ENCODE measurements around the gene IZUMO4.

IZUMO4 gene

DNA sequence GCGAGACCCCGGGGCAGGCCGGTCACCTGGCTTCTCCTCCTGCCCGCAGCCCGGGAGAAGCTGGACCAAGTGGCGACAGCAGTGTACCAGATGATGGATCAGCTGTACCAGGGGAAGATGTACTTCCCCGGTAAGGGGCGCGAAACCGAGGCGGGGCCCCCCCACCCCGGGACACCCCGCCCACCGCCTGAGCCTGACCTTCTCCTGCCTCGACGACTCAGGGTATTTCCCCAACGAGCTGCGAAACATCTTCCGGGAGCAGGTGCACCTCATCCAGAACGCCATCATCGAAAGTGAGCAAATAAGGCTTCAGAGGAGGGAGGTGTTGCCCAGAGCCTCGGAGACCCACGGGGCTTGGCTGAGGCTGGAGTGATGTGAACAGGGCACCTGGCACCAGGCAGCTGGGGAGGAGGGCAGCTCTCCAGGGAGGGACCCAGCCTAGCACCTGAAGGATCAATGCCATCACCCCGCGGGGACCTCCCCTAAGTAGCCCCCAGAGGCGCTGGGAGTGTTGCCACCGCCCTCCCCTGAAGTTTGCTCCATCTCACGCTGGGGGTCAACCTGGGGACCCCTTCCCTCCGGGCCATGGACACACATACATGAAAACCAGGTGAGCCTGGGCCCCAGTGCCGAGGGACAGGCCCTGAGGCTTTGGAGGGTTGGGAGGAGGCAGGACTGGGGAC is 629 bp downstream of the IZUMO4 start:
- no peak for DNase-seq (ENCODE audit: low read depth)
- peak overlapping the region; percentile 56 for H3K4me3 ChIP-seq (ENCODE audit: low read depth, low read length)
- TF ChIP-seq, protein P1, sequence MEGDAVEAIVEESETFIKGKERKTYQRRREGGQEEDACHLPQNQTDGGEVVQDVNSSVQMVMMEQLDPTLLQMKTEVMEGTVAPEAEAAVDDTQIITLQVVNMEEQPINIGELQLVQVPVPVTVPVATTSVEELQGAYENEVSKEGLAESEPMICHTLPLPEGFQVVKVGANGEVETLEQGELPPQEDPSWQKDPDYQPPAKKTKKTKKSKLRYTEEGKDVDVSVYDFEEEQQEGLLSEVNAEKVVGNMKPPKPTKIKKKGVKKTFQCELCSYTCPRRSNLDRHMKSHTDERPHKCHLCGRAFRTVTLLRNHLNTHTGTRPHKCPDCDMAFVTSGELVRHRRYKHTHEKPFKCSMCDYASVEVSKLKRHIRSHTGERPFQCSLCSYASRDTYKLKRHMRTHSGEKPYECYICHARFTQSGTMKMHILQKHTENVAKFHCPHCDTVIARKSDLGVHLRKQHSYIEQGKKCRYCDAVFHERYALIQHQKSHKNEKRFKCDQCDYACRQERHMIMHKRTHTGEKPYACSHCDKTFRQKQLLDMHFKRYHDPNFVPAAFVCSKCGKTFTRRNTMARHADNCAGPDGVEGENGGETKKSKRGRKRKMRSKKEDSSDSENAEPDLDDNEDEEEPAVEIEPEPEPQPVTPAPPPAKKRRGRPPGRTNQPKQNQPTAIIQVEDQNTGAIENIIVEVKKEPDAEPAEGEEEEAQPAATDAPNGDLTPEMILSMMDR (conservative IDR thresholded peaks at IDR 0.05; ENCODE audit: low read depth, low read length), result no peak

DNA sequence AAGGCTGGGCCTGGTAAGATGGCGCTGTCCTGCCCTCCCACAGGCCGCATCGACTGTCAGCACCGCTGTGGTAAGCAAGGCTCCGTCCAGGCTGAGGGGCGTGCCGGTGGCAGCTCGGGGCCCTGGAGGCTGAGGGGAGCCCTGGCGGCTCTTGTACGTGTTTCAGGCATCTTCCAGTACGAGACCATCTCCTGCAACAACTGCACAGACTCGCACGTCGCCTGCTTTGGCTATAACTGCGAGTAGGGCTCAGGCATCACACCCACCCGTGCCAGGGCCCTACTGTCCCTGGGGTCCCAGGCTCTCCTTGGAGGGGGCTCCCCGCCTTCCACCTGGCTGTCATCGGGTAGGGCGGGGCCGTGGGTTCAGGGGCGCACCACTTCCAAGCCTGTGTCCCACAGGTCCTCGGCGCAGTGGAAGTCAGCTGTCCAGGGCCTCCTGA is 1.2 kb downstream of the IZUMO4 start:
- H3K4me3 ChIP-seq (ENCODE audit: low read depth, low read length), result no peak overlapping the region
- DNase-seq (ENCODE audit: low read depth), result no peak
- TF ChIP-seq, protein P1 (conservative IDR thresholded peaks at IDR 0.05; ENCODE audit: low read depth, low read length), result no peak

DNA sequence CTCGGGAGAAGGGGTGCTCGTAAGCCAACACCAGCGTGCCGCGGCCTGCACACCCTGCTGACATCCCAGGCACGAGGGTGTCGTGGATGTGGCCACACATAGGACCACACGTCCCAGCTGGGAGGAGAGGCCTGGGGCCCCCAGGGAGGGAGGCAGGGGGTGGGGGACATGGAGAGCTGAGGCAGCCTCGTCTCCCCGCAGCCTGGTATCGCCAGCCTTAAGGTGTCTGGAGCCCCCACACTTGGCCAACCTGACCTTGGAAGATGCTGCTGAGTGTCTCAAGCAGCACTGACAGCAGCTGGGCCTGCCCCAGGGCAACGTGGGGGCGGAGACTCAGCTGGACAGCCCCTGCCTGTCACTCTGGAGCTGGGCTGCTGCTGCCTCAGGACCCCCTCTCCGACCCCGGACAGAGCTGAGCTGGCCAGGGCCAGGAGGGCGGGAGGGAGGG is 2.4 kb downstream of the IZUMO4 start:
- no peak for DNase-seq (ENCODE audit: low read depth)
- TF ChIP-seq, protein P1 (conservative IDR thresholded peaks at IDR 0.05; ENCODE audit: low read depth, low read length), result no peak
- H3K4me3 ChIP-seq (ENCODE audit: low read depth, low read length), result no peak overlapping the region

DNA sequence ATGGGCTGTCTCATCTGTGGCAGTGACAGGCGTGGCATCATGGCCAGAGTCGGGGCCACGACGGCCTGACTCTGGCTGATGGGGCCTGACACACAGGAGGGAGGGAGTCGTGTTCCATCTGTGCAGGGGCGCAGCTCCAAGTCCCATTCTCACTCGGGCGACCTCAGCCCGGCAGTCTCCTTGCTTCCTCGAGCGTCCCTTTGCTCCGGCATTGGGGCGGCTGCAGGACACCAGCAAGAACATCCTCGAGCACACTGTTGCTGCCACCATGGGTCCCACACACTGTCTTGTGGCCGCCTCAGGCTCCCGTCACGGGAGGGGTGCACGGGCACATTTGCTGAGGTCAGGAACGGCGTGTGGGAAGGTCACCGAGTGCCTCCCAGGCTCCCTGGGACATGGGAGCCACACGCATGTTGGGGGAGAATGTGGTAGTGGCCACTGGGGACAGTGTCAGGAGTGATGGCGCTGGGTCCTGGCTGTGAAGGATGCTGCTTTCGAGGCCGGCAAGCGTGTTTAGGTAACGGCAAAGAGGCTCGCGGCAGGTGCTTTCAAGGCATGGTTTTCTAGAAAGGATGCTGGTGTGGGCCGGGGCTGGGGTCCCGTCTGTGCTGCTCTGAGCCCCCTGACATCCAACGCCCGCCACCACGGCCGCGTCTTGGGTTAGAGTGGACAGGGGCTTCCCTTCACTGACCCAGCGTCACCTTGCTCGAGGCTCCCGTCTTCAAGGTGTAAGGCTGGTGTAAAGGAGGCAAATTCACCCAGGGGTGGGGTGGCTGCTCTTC is 3.4 kb downstream of the IZUMO4 start:
- DNase-seq (ENCODE audit: low read depth), result no peak
- TF ChIP-seq, protein P1 (conservative IDR thresholded peaks at IDR 0.05; ENCODE audit: low read depth, low read length), result no peak
- no peak overlapping the region for H3K4me3 ChIP-seq (ENCODE audit: low read depth, low read length)

DNA sequence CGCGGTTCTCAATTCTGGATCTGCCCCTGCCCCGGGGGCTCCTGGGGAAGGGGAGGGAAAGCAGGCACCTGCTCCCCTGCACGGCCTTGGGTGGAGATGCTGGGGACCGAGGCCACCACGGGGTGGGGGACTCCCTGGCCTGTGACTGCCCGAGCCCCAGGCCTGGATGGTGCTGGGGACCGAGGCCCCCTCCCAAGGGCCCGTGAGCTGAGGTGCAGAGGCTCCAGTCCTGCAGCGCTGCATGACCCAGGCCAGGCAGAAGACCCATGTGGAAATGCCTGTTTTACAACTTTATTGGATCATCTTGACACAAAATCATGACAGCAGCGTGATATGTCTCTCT is 4.0 kb downstream of the IZUMO4 start:
- DNase-seq (ENCODE audit: low read depth), result no peak
- TF ChIP-seq, protein P1 (conservative IDR thresholded peaks at IDR 0.05; ENCODE audit: low read depth, low read length), result no peak

DNA sequence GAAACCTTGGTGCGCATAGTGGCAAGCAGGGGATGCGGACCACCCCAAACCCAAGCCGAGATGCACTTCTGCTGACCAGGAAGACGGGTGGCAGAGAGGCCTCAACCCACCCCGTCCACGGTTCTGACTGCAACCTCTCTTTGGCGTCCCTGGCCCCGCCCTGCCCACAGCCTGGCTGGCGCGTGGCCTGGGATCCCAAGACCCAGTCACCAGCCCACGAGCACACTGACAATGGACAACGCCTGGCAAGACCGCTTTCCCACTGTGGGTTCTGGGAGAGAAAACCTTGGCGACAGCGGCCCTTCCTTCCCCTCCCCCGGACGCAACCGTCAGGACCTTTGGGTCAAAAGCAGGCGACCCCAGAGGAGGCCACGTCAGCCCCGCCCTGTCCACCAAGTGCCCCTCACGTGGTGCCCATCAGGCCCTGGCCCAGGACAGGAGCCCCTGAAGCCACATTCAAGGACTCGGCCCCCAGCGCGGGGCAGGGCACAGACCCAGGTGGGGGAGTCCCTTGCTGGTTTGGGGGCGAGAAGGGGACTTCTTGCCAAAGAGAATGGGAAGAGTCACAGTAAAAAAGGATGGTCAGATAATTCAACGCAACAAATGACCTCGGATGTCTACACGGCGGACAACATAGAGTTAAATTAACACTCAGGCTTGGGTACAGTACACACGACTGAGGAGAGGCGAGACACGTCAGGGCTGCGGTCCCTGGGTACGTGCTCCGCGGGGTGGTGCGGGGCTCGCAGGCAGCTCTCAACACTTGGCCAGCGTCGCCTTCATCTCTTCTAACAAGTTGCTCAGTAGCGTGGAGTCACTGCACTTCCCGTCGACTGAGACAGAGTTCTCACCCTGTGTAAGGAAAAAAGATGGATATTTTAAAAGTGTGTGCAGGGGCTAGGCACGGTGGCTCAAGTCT is 5.0 kb downstream of the IZUMO4 start:
- H3K4me3 ChIP-seq (ENCODE audit: low read depth, low read length), result no peak overlapping the region
- TF ChIP-seq, protein P1 (conservative IDR thresholded peaks at IDR 0.05; ENCODE audit: low read depth, low read length), result no peak
- DNase-seq (ENCODE audit: low read depth), result no peak

More for the DNA sequence above, 4.0 kb downstream of the IZUMO4 start:
- no peak overlapping the region for H3K4me3 ChIP-seq (ENCODE audit: low read depth, low read length)
